OCI-LY7 (cell line): Measurements from ENCODE around the gene TMEM69.

Source experiments
- CTCF ChIP-seq: fragments of 200-600 bp; sonication (generic); conservative IDR thresholded peaks from 2 replicates; pipeline ENCODE4 v1.5.1; 2014; ENCODE audit warnings: mild to moderate bottlenecking, antibody characterized with exemption, low read length, moderate library complexity, mixed read lengths
- EZH2phosphoT487 ChIP-seq: fragments of 200-600 bp; sonication (generic); IDR thresholded peaks from 2 replicates; pipeline ENCODE4 v1.6.1; 2018; ENCODE audit warnings: low read depth, borderline replicate concordance, mild to moderate bottlenecking, mixed run types, antibody characterized with exemption, low read length, moderate library complexity, mixed read lengths

DNA sequence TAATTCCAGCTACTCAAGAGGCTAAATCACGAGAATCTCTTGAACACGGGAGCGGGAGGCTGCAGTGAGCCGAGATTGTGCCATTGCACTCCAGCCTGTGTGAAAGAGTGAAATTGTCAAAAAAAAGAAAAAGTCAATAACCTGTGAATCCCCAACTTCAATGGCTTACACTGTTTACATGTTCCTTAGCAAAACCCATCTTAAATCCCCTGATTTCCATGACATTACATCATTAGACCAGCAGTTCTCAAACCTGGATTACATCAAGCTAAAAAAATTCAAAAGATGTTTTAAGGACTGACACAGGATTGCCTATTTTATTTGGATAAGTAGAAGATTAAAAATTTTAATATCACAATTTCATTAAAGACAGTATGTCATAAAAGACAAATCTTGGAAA, 14.0 kb upstream of the TMEM69 start:
- TF ChIP-seq CTCF (no peak), EZH2phosphoT487 (no peak)
